GOT3 (cell line): ENCODE results near the gene MAN2C1.
"Not testable (repeated sequence)": the region's sequence is repeated elsewhere in the genome, so short reads cannot be mapped to it uniquely, and the experiment has no call there.

Source experiments
- DNase-seq: peaks from one replicate; lab custom pipeline; 2025; ENCODE audit warnings: mixed read lengths; lab: John Stamatoyannopoulos, UW

The MAN2C1 gene

DNA sequence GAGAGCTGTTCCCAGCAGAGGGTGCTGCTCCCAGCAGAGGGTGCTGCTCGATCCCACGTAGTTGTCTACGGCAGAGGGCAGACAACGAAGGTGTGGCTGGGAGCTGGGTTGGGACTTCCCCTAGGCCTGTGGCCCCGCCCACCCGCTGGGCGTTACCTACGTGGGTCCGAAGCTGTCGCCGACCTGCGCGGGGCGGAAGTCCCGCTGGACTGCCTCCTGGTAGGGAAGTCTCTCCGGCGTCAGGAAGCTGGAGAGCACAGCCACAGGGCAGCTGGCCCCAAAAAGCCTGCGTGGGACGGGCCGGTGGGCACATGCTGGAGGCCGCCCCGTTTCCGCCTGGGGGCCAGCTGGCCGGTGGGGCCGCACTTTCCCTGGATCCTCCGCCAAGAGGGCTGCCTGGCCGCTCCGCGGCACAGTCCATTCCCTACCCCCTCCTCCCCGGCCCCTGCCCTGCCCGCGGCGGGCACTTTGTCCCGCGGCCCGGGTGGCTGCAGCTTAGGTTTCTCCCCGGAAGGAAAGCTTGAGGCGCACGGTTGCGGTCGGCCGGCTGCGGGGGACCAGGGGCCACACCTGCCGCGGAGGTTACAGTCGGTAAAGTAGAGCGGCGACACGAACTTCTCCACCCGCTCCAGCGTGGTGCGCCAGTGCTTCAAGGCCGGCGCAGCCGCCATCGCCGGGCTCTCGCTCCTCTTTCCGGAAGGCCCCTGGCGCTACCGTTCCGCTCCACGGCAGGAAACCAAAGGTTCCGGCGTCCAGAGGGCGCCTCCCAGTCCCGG, at the start of gene MAN2C1:
MAN2C1 (minus strand) TSS at position 695 of the 776 bp plus-strand sequence; CDS start at position 671, 24 bp downstream.
- peak; percentile 69 for DNase-seq

DNA sequence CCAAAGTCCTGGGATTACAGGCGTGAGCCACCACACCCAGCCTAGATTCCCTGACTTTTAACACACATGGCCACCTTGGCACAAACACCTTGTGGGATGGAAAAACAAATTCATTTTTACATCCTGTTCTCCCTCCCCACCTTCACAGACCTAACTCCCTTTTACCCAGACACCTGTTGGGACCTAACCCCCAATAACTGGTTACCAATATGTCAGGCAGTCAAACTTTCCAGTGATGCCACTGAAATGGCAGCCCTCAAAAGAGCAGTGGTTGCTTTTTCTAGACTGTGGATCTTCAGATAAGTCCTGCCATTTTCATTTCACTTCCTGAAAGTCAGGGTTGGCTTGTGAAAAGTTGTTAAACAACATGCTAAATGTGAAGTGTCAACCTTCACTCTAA, 48.2 kb upstream of the MAN2C1 start:
- DNase-seq, result no peak

DNA sequence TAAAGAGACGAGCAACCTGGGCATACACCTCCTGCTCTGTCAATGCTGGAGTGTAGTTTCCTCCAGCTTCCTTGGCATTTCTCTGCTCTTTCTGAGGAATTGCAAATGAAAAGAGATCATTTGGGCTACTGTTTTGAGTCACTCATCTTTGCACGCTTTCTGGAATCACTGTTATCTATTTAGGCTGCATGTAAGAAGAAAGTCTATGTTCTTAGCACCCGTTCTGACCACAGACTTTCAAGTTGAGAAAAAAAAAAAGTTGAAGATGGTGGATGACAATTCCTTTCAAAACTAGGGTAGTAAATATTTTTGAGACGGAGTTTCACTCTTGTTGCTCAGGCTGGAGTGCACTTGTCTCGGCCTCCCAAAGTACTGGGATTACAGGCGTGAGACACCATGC, 41.8 kb upstream of the MAN2C1 start:
- DNase-seq, result no peak

DNA sequence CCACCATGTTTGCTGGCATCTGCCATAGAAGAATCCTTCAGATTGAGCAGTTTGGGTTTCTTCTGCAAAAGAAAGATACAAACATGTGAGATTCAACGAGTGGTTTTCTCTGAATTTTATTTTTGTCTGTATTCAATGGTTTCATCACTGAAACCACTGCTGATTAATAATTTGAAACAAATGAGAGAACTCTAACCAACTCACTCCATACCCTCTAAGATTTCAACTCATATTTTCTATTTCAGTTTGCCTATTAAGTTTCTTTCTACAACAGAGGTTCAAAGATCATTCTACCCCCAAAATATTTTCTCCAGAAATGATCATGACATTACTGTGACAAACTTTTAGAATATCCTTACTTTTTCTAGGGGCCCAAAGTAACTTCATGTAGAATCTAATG, 38.7 kb upstream of the MAN2C1 start:
- no peak for DNase-seq

DNA sequence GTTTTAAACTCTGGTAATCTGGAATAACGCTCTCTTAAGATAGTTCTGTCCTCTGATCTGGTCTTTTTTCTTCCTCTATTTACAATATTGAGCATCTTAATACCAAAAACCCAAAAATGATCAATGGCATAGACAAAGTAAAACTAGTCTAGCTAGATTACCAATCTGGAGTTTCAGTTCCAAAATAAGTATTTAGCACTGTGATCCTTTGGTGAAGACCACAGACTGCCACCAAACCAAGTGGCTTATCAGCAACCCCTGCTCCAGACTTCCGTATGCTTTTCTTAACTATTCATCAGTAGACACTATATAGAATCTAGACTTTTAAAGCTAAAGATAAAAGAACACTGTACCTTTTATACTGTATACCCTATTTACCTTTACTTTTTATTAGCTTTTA, 35.5 kb upstream of the MAN2C1 start:
- DNase-seq, result no peak

DNA sequence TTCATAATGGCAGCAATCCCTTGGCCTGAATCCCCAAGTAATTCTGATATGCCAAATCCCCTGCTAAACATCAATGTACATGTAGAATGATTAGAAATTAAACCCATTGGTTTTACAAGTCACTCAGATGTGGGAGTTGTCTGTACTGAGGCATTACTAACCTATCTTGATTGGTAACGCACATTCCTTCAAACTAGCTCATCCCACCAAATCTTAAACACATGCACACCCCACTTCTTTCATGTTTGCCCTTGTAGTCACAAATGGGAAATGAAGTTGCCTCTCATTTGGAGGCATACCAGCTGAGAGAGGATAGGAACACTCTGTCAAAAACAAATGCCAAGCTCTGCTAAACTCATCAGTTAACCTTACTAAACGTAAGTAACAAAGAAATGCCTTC, 29.1 kb upstream of the MAN2C1 start:
- DNase-seq, result no peak

DNA sequence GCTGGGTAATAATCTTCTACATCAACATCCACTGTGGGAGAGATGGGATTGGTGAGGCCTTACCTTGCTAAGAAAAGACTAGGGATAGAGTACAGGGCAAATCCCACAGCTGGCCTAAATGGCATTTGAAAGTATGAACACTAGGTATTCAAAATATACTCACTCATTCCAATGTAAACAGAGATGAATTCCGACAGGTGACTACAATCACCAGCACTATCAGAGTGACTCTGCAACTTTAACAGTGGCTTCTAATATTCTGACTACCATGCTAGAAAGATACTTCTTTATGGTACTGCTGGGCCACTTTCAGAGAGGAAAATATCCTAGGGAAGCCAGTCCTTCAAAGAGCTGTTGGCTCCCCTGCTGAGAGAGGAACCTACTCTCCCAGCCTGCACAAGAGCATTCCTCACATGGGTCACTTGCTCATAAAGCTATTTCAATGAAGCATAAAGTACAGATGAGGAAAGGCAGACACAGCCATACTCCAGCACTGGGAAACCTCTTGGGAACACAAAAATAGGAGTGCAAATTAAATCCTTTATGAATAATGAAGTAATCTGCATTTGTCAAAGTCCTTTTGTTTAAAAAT, 21.5 kb upstream of the MAN2C1 start:
- no peak for DNase-seq

DNA sequence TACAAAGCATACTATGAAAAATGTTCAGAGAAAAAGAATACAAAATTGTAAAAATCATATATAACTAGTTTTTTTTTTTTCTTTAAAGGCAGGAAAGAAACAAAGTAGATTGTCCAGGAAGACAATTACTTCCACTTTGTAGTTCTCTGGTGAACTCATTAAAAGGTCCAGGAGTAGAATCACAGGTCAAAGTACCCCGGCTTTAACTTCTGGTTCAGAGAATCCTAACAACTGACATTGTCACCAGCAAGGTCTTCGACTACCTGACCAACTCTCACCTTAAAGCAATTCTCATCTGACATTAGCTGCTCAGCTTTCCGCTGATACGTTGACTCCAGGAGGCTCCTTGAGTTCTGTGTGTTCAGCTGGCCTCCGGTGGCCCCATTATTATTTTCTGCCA, 15.6 kb upstream of the MAN2C1 start:
- DNase-seq, result not testable (repeated sequence)

DNA sequence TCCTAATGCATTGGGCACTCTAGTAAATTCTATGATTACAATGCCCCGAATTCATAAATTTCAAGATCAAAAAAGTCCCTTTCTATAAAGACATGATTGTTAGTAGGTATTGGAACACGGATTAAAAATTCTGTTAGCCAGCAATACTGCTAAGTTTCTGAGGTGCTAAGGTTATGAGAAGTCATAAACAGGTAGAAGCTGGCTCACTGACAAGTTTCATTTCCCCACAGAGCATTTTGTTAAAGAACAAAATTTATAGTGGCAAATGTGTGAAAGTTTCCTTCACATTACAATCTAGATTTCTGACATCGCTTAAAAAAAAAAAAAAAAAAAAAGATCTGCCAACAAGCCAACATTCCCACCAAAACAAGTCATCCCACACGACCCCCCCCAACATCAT, 12.4 kb upstream of the MAN2C1 start:
- DNase-seq, result no peak

DNA sequence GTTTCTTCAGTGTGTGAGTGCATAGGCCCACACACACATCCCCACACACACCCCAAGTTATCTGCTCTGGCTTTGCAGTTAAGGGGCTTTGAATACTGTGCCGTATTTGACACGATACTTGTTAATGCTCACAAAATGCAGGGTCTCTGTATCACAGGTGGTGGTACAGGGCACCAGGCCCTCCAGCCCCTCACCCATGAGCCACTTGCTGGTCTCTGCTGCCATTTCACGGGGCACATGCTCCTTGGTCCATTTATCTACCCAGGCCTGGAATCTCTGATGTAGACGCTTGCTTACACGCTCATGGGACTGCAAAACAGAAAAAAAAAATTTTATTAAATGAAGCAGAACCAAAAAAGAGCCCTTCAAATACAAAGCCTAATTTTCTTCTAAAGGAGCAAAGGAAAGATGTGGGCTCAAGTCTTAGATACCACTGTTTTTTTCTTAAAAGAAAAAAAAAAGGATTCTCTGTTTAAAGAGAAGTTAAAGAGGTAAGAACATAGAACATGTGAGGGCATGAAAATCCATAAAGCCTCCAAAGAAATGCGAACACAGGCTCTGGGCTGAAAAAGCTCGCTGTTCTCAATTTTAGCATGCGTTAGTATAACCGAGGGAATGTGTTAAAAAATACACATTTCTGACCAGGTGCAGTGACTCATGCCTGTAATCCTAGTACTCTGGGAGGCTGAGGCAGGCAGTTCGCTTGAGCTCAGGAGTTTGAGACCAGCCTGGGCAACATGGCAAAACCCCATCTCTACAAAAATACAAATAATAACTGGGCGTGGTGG, 3.7 kb upstream of the MAN2C1 start:
- no peak for DNase-seq

DNA sequence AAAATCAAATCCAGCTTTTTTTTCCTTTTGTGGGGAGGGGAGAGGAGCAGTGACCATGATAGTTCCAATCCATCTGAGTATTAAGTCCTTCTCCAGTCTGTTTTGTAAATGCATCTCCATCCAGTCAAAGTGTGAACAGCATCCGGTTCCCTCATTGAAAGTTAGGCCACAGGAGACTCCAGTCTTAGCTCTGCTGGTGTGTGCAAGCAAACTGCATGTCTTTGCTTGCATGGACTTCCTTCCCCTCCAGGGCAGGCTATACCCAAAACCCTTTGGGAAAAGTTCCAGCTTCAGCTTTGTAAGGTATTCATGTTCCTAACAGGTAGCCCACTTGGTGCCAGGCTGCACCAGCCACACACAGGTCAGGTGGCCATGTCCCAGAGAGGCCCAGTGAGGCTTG, 3.1 kb upstream of the MAN2C1 start:
- DNase-seq, result no peak

DNA sequence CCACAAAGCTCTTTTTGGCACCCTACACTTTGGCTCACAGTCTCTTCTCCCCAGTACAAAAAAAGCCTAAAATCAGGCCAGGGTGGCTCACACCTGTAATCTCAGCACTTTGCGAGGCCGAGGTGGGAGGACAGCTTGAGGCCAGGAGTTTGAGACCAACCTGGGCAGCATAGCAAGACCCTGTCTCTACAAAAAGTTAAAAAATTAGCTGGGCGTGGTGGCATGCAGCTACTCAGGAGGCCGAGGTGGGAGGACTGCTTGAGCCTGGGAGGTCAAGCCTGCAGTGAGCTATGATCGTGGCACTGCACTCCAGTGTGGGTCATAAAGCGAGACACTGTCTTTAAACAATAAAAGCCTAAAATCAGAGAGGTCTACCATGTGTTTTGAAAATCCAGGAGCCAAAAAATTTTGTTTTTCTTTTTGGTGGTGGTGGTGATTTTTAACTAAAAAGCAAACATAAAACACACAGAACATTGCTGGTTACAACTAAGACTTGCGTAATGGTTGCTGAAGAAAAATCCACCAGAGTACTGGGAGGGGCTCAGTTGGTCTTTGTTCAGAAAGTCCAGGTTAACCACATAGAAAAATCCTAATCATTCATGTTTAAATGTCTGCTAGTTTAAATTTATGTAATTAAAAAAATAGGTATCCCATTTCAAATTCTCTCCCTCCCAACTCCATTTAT, 1.6 kb upstream of the MAN2C1 start:
- no peak for DNase-seq

DNA sequence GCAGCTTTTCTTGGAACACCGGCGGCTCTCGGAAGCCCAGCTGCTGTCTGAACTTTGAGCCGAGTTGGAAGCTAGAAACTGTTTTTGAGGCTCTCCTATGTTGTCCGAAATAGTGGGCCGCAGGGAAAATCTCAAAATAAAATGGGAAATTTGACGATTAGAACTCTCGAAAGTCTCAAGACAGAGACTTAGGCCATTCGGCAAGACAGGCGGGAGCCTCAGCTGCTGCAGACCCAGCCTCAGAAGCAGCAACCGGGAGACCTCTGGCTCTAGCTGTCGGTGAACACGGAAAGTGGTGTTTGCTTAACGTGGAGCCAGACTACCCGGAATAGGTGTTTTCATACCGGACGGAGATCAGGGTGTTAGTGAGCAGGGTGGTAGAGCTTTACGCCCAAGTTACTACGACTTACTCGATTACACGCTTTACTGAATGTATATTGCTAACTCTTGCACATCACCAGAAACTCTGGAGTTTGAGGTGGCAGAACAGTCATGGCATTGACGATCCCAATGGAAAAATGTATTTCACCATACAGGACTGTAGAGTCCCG, 357 bp upstream of the MAN2C1 start:
- DNase-seq, result no peak

DNA sequence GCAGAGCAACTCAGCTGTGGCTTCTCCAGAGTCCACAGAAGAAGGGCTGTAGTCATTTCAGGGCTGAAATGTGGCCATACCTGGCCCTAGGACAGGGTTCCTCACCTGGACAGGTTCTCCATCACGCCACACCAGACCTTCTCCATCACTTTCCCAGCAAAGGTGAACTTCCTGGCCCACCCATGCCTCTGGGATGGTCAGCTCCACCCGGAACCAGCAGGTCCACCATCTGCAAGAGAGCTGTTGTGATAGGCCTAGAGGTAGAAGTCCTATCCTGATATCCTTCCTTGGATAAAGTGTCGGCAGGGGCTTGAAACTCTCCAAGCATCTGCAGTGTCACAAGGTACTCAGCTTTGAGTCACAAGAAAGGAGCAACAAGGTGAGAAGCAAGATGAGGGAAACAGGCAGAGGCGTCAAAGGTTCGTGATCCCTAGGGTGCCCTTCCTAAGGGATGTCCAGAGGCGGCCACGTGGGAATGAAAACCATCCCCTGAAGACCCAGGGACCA, 948 bp downstream of the MAN2C1 start:
- no peak for DNase-seq

DNA sequence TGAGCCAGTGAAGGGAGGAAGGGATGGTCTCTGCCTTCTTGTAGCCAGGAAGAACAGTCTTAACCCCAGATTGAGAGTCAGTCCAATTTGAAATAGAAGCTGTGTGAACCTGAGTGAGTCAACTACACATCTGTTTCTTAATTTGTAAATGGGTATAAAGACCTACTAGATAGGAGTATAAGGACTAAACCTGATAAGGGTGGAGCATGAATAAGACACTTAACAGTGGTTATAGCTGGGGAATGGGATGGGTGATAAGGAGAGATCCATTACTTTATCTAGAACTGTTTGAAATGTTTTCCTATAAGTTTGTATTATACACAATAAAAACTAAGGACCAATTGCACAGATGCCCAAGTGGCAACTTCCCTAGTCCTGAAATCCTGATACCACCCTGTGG, 1.4 kb downstream of the MAN2C1 start:
- DNase-seq, result no peak

DNA sequence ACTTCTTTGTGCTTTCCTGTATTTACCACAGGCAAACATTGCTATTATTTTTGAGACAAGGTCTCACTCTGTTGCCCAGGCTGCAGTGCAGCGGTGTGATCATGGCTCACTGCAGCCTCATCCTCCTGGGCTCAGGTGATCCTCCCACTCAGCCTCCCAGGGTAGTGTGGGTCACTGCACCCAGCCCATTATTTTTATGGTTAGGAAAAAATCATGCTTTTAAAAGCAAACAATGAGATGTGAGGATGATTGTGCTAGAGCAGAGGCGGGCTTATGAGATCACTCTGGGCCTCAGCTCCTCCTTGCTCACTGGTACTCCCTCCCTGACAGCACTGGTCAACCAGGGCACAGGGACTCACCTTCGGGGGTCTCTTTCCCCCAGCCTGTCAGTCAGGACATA, 2.2 kb downstream of the MAN2C1 start:
- no peak for DNase-seq

DNA sequence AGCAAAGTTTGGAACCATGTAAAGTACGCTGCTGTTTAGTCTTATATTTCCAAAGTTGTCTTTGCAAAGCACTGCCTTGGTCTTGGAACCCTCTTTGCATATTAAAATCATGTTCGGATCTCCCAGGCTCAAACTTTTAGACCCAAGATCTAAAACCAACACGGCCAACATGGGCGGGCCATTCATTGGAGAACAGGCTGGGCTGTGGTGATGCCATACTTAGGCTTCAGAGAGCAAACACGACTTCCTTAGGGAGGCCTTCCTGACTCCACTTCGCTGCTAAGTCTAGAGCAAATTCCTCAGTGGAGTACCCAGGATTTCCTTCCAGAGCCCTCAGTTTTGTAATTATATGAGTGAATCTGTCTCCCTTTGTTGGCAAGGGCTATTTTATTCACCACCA, 3.5 kb downstream of the MAN2C1 start:
- no peak for DNase-seq

DNA sequence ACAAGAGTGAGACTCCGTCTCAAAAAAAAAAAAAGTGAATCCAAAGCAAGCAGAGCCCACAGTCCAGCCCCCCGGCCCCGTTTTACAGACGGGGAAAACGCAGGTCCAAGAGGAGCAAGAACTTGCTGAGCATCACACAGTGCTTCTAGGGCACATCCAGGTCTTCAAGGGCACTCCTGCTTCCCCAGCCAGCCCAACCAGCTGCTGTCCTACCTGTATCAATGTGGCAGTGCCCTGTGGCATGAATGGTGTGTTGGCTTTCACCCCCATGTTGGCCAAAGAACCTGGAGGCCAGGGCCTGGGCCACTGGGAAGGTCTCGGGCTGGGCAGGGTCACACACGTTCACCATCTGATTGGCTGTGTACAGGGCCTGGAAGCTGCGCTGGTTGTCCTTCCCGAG, 4.6 kb downstream of the MAN2C1 start:
- no peak for DNase-seq

DNA sequence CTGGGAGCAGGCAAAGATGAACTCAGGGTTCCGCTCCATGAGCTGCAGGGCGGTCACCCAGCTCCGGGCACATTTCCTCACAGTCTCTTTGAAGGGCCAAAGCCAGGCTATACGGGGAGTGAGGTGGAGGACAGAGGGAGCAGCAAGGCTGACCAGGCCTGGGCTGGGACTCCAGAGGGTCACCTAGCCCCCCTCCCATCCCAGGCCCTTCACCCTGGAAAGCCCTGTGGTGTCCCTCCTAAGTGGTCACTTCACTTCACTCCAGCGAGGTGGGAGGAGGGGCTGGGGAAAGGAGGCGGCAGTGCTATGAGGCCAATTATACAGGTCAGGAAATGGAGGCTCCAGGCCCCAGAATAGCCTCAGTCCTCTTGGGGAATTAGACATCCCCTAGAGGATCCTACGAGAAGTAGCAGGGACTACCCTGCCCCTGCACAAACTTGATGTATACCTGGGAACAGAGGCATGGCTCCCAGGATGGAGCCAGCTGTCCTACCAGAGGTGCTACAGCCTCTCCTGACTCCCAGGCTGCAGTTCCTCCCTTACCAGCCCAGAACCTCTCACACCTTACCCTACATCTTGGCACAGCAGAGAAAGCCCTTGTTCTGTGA, 5.7 kb downstream of the MAN2C1 start:
- no peak for DNase-seq

DNA sequence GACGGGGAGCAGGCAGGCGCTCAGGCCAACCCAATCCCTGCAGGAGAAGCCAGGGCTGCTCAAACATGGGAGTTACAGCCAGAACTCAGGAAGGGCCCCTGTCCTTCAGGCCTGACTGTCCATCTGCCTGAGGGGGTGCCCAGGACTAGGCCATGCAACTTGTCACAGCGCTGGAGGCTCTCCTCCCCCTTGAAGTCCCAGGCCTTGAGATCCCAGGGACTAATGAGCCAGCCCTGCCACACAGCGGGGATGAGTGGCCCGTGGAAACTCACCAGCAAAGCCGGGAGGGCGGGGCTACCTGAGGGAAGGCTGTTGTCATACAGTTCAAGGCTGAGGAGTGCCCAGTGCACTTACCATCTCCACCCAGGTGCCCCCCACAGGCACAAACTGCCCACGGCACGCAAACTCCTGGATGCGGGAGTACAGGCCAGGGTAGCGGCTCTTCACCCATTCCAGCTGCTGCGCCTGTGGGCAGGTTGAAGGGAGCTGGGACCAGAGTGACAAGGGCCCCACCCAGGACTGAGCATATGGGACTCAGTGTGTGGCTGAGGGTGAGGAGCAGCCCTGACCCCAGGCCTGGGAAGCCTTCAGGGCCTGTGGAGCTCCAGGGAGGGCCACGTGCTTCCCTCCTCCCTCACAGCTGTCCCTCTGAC, 6.3 kb downstream of the MAN2C1 start:
- DNase-seq, result no peak

DNA sequence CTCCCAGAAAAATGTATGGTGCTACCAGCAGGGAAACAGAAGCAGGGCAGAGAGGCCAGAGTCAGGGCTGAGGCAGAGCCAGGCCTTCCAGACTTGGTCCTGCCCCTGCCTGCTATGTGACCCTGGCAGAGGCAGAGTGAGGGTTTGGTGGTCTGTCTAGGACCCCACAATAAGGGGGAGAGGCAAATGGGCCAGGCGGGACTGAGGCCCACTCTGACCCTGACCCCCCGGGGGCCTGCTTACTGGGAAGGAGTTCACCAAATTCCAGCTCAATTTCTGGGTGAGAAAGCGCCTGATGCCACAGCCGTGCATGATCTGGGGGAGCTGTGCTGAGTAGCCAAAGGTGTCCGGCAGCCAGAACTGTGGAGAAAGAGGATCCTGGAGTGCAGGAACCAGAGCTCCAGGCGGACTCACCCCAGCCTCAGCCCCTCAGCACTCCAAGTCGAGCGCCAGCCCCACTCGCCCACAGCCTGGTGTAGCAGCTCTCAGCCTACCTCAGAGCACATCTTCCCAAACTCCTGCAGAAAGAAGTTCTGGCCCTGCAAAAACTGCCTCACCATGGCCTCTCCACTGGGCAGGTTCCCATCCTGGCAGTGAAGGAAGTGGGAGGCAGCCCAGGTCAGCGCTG, 6.9 kb downstream of the MAN2C1 start:
- DNase-seq, result no peak
